Transverse colon (tissue), 4 donors: ENCODE data around the gene DCP2. TPM values are rescaled to one million over a fixed set of nuclear protein-coding genes. Genes with fewer than 3 reads are reported as not detected.

Source experiments
- DNase-seq: peaks from one replicate; pipeline ENCODE4 v3.0.0-alpha.2; 2019
- H3K27ac ChIP-seq, 4 donors: fragments of 200-600 bp; sonication (generic); 2 replicates each; pipeline ENCODE4 v1.5.1; 2016 to 2018; ENCODE audit warnings: inconsistent platforms in 4 of 4
- H3K27me3 ChIP-seq: fragments of 200-600 bp; sonication (generic); 2 replicates; pipeline ENCODE4 v1.5.1; 2017; ENCODE audit warnings: inconsistent platforms
- H3K36me3 ChIP-seq, 4 donors: fragments of 200-600 bp; sonication (generic); 2 replicates each; pipeline ENCODE4 v1.5.1; 2017 to 2019; ENCODE audit warnings: inconsistent platforms in 4 of 4
- H3K4me1 ChIP-seq, 4 donors: fragments of 200-600 bp; sonication (generic); 2 replicates each; pipeline ENCODE4 v1.5.1; 2017 to 2020; ENCODE audit warnings: inconsistent platforms in 4 of 4
- H3K4me3 ChIP-seq, 4 donors: fragments of 200-600 bp; sonication (generic); 1 replicate in 1 of 4; 2 replicates in 3 of 4; pipeline versions ENCODE4 v1.5.1 to v1.6.1; 2017 to 2019; ENCODE audit warnings: inconsistent platforms in 4 of 4
- H3K9me3 ChIP-seq, 2 donors: fragments of 200-600 bp; sonication (generic); 2 replicates each; pipeline ENCODE4 v1.5.1; 2017 to 2019; ENCODE audit warnings: inconsistent platforms in 2 of 2
- EP300 ChIP-seq: sonication (generic); formaldehyde crosslinking; IDR thresholded peaks from one replicate; pipeline ENCODE4 v1.6.1; 2017; ENCODE audit warnings: antibody characterized with exemption, low read depth
- POLR2A ChIP-seq: fragments of 450-650 bp; IDR thresholded peaks from one replicate; pipeline ENCODE4 v1.6.1; 2016; ENCODE audit warnings: antibody characterized with exemption, mild to moderate bottlenecking, moderate library complexity
- POLR2AphosphoS5 ChIP-seq, 3 donors: sonication (generic); formaldehyde crosslinking; IDR thresholded peaks; one replicate each; pipeline ENCODE4 v1.6.1; 2016; ENCODE audit warnings: antibody characterized with exemption in 3 of 3
- WGBS, 2 donors: methylation state at CpG; one replicate each; pipeline ENCODE4 v1.1.5; 2018; ENCODE audit warnings: low coverage in 1 of 2; 5-methylcytosine and 5-hydroxymethylcytosine counted together
- in situ Hi-C, 4 donors: fragments of 200-750 bp; cut with MboI; loops; one replicate each; pipeline versions ENCODE4 v1.15.0 to v1.15.1; 2017; ENCODE audit warnings: low sequenced_read_pairs in 3 of 4, low pct_ligation_motif_present in 1 of 4, low pct_unique_long_range_greater_than_20kb in 1 of 4
- intact Hi-C: fragments of 100-400 bp; cut with DNase I; formaldehyde crosslinking; loops from one replicate; pipeline ENCODE4 v1.15.1; 2023; ENCODE audit warnings: low total_unique reads
- total RNA-seq, 4 donors: library from RNA; depleted of rRNA; stranded (reverse); fragments of >200 nt; gene quantifications; one replicate each; pipeline ENCODE4 v1.1.0, GENCODE V29; 2016
- TF ChIP-seq, protein P1 (sequence below), 5 experiments: fragments of 200-600 bp in 3 of 5; fragments of 450-650 bp in 2 of 5; sonication (generic) in 3 of 5; IDR thresholded peaks; 1 replicate in 2 of 5; 2 replicates in 3 of 5; pipeline ENCODE4 v1.5.1; 2016 to 2017; ENCODE audit warnings: antibody characterized with exemption in 5 of 5, inconsistent platforms in 3 of 5, mild to moderate bottlenecking in 2 of 5, moderate library complexity in 1 of 5

Gene DCP2
- total RNA-seq, 4 donors from 2014 or later, result 11.6 to 27.8 (median 20.7) TPM

DNA sequence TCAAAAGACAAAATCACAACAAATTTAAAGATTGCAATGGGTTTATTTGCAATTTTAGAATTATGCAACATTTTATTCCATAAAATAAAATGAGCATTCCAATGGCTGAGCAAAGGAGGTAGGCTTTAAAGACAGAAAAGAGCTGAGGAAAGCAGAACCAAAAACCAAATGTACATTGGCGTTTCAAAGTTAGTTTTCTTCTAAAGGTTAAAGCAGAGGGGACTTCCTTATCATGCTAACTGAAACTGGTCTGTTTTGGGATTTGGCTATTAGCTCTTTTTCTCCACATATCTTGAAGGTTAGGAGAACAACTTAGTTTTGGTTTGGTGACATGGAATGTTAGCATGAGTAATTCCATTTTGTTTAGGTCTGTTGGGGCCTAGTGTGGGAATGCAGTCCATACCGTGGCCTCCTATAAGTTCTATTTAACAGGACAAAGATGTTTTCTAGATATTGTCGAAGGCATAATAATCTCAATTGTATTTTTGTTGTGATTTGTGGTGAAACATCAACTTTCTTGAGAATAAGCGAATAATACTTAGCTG is 20.3 kb downstream of the DCP2 start:
- no peak for DNase-seq
- no peak for TF ChIP-seq EP300
- TF ChIP-seq POLR2A, result no peak
- TF ChIP-seq, protein P1, sequence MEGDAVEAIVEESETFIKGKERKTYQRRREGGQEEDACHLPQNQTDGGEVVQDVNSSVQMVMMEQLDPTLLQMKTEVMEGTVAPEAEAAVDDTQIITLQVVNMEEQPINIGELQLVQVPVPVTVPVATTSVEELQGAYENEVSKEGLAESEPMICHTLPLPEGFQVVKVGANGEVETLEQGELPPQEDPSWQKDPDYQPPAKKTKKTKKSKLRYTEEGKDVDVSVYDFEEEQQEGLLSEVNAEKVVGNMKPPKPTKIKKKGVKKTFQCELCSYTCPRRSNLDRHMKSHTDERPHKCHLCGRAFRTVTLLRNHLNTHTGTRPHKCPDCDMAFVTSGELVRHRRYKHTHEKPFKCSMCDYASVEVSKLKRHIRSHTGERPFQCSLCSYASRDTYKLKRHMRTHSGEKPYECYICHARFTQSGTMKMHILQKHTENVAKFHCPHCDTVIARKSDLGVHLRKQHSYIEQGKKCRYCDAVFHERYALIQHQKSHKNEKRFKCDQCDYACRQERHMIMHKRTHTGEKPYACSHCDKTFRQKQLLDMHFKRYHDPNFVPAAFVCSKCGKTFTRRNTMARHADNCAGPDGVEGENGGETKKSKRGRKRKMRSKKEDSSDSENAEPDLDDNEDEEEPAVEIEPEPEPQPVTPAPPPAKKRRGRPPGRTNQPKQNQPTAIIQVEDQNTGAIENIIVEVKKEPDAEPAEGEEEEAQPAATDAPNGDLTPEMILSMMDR (IDR thresholded peaks at IDR 0.05), result no peak
- no peak for TF ChIP-seq POLR2AphosphoS5 (IDR thresholded peaks at IDR 0.05)
- H3K4me1 ChIP-seq, result peaks cover 0 to 6% (median 2%) of the 10 kb centered on the region in 4 donors
- in situ Hi-C loops, result loop anchor here (10.0 to 25.0 kb wide), 3 partner anchors 508 to 615 kb away; partner anchors contain the start of gene YTHDC2 (in 3 of the 4)
- H3K27me3 ChIP-seq, result no peaks in the 10 kb centered on the region
- intact Hi-C loops, result loop anchor here (5.0 to 10.0 kb wide), 2 partner anchors 515 to 608 kb away; partner anchors contain the start of gene YTHDC2
- no peaks in the 10 kb centered on the region for H3K9me3 ChIP-seq
- WGBS, 2 donors, result 76 to 82% methylated on average over 4 of the region's 4 CpGs
- H3K4me3 ChIP-seq, result no peak overlapping the region
- peaks cover 0 to 21% (median 5%) of the 10 kb centered on the region in 4 donors for H3K36me3 ChIP-seq
- no peak overlapping the region for H3K27ac ChIP-seq

DNA sequence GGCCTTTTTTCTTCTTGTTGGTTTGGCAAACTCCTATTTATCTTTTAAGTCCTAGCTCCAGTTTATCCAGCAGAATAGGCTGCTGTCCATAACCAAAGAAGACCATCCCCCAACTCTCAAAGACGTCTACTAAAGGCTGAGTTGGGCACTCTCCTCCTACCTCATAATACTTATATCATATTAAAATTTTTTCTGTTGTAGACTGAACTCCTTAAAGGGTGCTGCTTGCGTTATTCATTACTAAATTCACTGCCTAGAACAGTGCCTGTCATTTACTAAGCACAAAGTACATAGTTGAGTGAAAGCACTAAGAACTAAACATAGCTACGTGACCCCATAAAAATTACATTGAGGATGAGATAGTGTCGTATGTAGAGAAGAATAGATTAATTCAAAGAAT is 21.7 kb downstream of the DCP2 start:
- Histone ChIP-seq H3K27ac (no peak overlapping the region), H3K36me3 (peaks cover 0 to 24% (median 10%) of the 10 kb centered on the region in 4 donors), H3K4me3 (no peak overlapping the region), H3K4me1 (peaks cover 0 to 6% (median 2%) of the 10 kb centered on the region in 4 donors), H3K27me3 (no peaks in the 10 kb centered on the region), H3K9me3 (no peaks in the 10 kb centered on the region)
- in situ Hi-C loops, result loop anchor here (10.0 to 25.0 kb wide), 3 partner anchors 507 to 614 kb away; partner anchors contain the start of gene YTHDC2 (in 3 of the 4)
- no peak for TF ChIP-seq POLR2AphosphoS5 (IDR thresholded peaks at IDR 0.05)
- TF ChIP-seq POLR2A, result no peak
- TF ChIP-seq, protein P1 (IDR thresholded peaks at IDR 0.05), result no peak
- no peak for TF ChIP-seq EP300
- DNase-seq, result no peak
- WGBS, 2 donors, result 86 to 95% methylated on average over 4 of the region's 4 CpGs
- intact Hi-C loops, result loop anchor here (5.0 to 10.0 kb wide), 2 partner anchors 514 to 607 kb away; partner anchors contain the start of gene YTHDC2

DNA sequence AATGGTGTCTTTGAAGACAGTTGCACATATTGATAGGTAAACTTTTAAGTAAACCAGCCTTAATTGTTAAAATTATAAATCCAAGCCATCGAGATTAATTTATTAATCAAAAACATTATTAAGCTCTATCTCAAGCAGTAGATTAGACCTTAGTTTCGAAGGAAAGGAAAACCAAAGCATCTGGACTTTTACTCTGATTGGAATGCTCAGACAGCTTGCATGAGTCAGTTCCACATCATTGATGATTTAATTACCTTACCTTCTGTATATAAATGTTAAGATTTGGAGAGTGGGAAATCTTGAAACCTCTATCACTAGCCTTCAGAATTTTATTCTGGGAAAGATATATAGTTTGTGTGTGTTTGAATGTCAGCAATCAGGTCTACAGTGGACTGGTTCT is 23.9 kb downstream of the DCP2 start:
- WGBS, 2 donors, result 92 to 97% methylated on average over 2 of the region's 2 CpGs
- in situ Hi-C loops, result loop anchor here in 1 of 4 donors (10.0 kb wide), 1 partner anchor 324 kb away; no protein-coding TSS in a partner anchor

DNA sequence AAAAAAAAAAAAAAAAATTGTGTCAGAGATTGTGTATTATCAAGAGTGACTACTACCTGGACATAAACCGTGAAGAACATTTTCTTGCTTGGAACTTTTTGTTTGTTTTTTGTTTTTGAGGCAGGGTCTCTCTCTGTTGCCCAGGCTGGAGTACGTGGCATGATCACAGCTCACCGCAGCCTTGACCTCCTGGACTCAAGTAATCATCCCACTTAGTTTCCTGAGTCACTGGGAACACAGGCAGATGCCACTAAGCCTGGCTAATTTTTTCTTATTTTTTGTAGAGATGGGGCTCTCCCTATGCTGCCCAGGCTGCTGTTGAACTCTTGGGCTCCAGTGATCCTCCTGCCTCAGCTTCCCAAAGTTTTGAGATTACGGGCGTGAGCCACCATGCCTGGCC is 25.8 kb downstream of the DCP2 start:
- in situ Hi-C loops (loop anchor here in 1 of 4 donors (10.0 kb wide), 1 partner anchor 322 kb away; no protein-coding TSS in a partner anchor), intact Hi-C loops (no loop called here)
- Histone ChIP-seq H3K9me3 (no peaks in the 10 kb centered on the region), H3K27ac (no peak overlapping the region), H3K36me3 (peaks cover 0 to 31% (median 12%) of the 10 kb centered on the region in 4 donors), H3K4me1 (no peaks in the 10 kb centered on the region), H3K27me3 (no peaks in the 10 kb centered on the region), H3K4me3 (no peak overlapping the region)
- DNase-seq, result no peak
- 95 to 100% methylated on average over 1 to 5 of the region's 5 CpGs for WGBS, 2 donors
- TF ChIP-seq EP300, result no peak

More for the DNA sequence above, 23.9 kb downstream of the DCP2 start:
- no peak overlapping the region for H3K4me3 ChIP-seq
- no peak for DNase-seq
- H3K27ac ChIP-seq, result no peak overlapping the region
- TF ChIP-seq, protein P1 (IDR thresholded peaks at IDR 0.05), result no peak
- no peak for TF ChIP-seq EP300
- TF ChIP-seq POLR2A, result no peak
- TF ChIP-seq POLR2AphosphoS5 (IDR thresholded peaks at IDR 0.05), result no peak
- peaks cover 0 to 6% (median 2%) of the 10 kb centered on the region in 4 donors for H3K4me1 ChIP-seq
- intact Hi-C loops, result no loop called here
- H3K36me3 ChIP-seq, result peaks cover 0 to 31% (median 12%) of the 10 kb centered on the region in 4 donors
- H3K27me3 ChIP-seq, result no peaks in the 10 kb centered on the region
- no peaks in the 10 kb centered on the region for H3K9me3 ChIP-seq
